Trophoblast cell (in vitro differentiated cells and primary cell): ENCODE measurements around the gene SCAPER.

Experiments used
- DNase-seq, 2 donors: peaks; one replicate each; pipeline ENCODE4 v3.0.0-alpha.2; 2016
- H2AFZ ChIP-seq: 2 replicates; pipeline ENCODE4 v1.6.1; 2013; ENCODE audit warnings: low read length, moderate library complexity, mild to moderate bottlenecking; ENCODE audit not compliant: insufficient read depth, poor library complexity
- H2AK5ac ChIP-seq: 2 replicates; pipeline ENCODE4 v1.6.1; 2013; ENCODE audit warnings: mild to moderate bottlenecking, low read length
- H2BK120ac ChIP-seq: 2 replicates; pipeline ENCODE4 v1.6.1; 2013; ENCODE audit warnings: low read length, mild to moderate bottlenecking, moderate library complexity; ENCODE audit not compliant: insufficient read depth, poor library complexity
- H2BK12ac ChIP-seq: 2 replicates; pipeline ENCODE4 v1.6.1; 2013; ENCODE audit warnings: mild to moderate bottlenecking, low read length, moderate library complexity
- H2BK5ac ChIP-seq: 2 replicates; pipeline ENCODE4 v1.6.1; 2013; ENCODE audit warnings: low read length, low read depth, moderate library complexity, mild to moderate bottlenecking; ENCODE audit not compliant: poor library complexity
- H3K14ac ChIP-seq: 2 replicates; pipeline ENCODE4 v1.6.1; 2013; ENCODE audit warnings: mild to moderate bottlenecking, low read length
- H3K18ac ChIP-seq: 2 replicates; pipeline ENCODE4 v1.6.1; 2013; ENCODE audit warnings: mild to moderate bottlenecking, low read length
- H3K23ac ChIP-seq: 2 replicates; pipeline ENCODE4 v1.6.1; 2013; ENCODE audit warnings: low read length
- H3K27ac ChIP-seq: 2 replicates; pipeline ENCODE4 v1.5.1; 2013; ENCODE audit warnings: low read depth, mild to moderate bottlenecking, inconsistent platforms, low read length, moderate library complexity
- H3K27me3 ChIP-seq: 2 replicates; pipeline ENCODE4 v1.6.1; 2013; ENCODE audit warnings: inconsistent platforms, mild to moderate bottlenecking, low read length, moderate library complexity; ENCODE audit not compliant: insufficient read depth
- H3K36me3 ChIP-seq, 2 experiments: 1 replicate in 1 of 2; 2 replicates in 1 of 2; pipeline ENCODE4 v1.6.1; 2013; ENCODE audit warnings: low read length in 2 of 2, mild to moderate bottlenecking in 2 of 2, moderate library complexity in 1 of 2; ENCODE audit not compliant: insufficient read depth in 2 of 2, control insufficient read depth in 1 of 2
- H3K4ac ChIP-seq: 2 replicates; pipeline ENCODE4 v1.6.1; 2013; ENCODE audit warnings: low read depth, mild to moderate bottlenecking, low read length, moderate library complexity
- H3K4me1 ChIP-seq, 2 experiments: 1 replicate in 1 of 2; 2 replicates in 1 of 2; pipeline ENCODE4 v1.6.1; 2013; ENCODE audit warnings: low read length in 2 of 2, mild to moderate bottlenecking in 2 of 2, moderate library complexity in 1 of 2; ENCODE audit not compliant: insufficient read depth in 2 of 2, control insufficient read depth in 1 of 2
- H3K4me2 ChIP-seq: 2 replicates; pipeline ENCODE4 v1.6.1; 2013; ENCODE audit warnings: inconsistent platforms, mild to moderate bottlenecking, low read length, moderate library complexity
- H3K4me3 ChIP-seq: 2 replicates; pipeline ENCODE4 v1.5.1; 2013; ENCODE audit warnings: mild to moderate bottlenecking, low read depth, low read length, inconsistent platforms
- H3K79me1 ChIP-seq: one replicate; pipeline ENCODE4 v1.6.1; 2013; ENCODE audit warnings: low read length
- H3K79me2 ChIP-seq: 2 replicates; pipeline ENCODE4 v1.6.1; 2013; ENCODE audit warnings: low read length, mild to moderate bottlenecking; ENCODE audit not compliant: control insufficient read depth, insufficient read depth, poor library complexity
- H3K9ac ChIP-seq: 2 replicates; pipeline ENCODE4 v1.6.1; 2013; ENCODE audit warnings: mild to moderate bottlenecking, low read length
- H3K9me3 ChIP-seq: 2 replicates; pipeline ENCODE4 v1.6.1; 2013; ENCODE audit warnings: low read depth, mild to moderate bottlenecking, control low read depth, inconsistent platforms, low read length; ENCODE audit not compliant: insufficient read depth
- H4K12ac ChIP-seq: 2 replicates; pipeline ENCODE4 v1.6.1; 2013; ENCODE audit warnings: low read depth, mild to moderate bottlenecking, low read length, moderate library complexity
- H4K8ac ChIP-seq: 2 replicates; pipeline ENCODE4 v1.6.1; 2013; ENCODE audit warnings: low read depth, mild to moderate bottlenecking, low read length, moderate library complexity
- H4K91ac ChIP-seq: one replicate; pipeline ENCODE4 v1.6.1; 2013; ENCODE audit warnings: low read depth, mild to moderate bottlenecking, low read length, moderate library complexity
- WGBS: extraction: QIAGEN DNeasy Blood & Tissue Kit; methylation state at CpG from one replicate; pipeline ENCODE4 v1.1.7; 2013; ENCODE audit warnings: missing lambda C conversion rate; ENCODE audit not compliant: insufficient read length, insufficient coverage; ENCODE audit errors: extremely low coverage; 5-methylcytosine and 5-hydroxymethylcytosine counted together

SCAPER gene

DNA sequence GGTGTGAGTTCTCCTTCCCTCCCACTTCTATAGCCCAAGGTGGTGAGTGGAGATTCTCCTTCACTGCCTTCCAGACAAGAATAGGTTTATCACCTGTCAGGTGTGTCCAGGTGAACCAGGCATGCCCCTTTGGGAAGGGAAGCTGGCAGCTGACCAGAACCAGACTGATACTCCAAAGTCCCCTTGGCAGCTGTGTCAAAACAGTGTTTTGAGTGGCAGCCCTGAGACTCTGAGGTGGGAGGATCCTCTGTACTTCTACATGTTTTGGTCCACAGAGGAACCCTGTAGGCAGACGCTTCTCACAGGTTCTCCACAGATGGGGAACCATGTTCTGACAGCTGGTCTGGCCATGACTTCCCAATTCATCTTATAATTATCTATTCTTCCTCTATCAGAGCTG is 538.4 kb downstream of the SCAPER start:
- Histone ChIP-seq H4K12ac (no peak overlapping the region), H3K79me2 (no peaks in the 10 kb centered on the region), H3K4ac (no peak overlapping the region), H2BK12ac (no peak overlapping the region), H2AFZ (no peak overlapping the region), H3K4me1 (peaks cover 6 to 7% of the 10 kb centered on the region in 2 experiments), H3K27ac (no peak overlapping the region), H3K4me3 (no peak overlapping the region), H2BK5ac (no peak overlapping the region), H3K14ac (no peak overlapping the region), H4K91ac (no peak overlapping the region), H2BK120ac (no peak overlapping the region), H3K4me2 (no peak overlapping the region), H3K18ac (no peak overlapping the region), H3K9ac (no peak overlapping the region), H3K79me1 (no peaks in the 10 kb centered on the region), H3K23ac (no peak overlapping the region), H4K8ac (no peak overlapping the region), H3K36me3 (no peaks in the 10 kb centered on the region), H3K27me3 (no peaks in the 10 kb centered on the region), H3K9me3 (peaks cover 2% of the 10 kb centered on the region), H2AK5ac (no peak overlapping the region)
- no CpG with 5 or more reads among the region's 1 CpG for WGBS
- no peak for DNase-seq

GRCh38 chr15:76363251-76363650 is 541.9 kb downstream of the SCAPER start:
- H4K91ac ChIP-seq: no peak overlapping the region
- no peak overlapping the region for H3K14ac ChIP-seq
- peaks cover 4% of the 10 kb centered on the region in 2 experiments for H3K4me1 ChIP-seq
- no peak overlapping the region for H3K27ac ChIP-seq
- H4K12ac ChIP-seq: no peak overlapping the region
- H3K4me3 ChIP-seq: peak overlapping the region; percentile 51
- no peaks in the 10 kb centered on the region for H3K36me3 ChIP-seq
- no peak overlapping the region for H3K18ac ChIP-seq
- no peak overlapping the region for H4K8ac ChIP-seq
- DNase-seq: no peak
- H3K4ac ChIP-seq: no peak overlapping the region
- H3K27me3 ChIP-seq: no peaks in the 10 kb centered on the region
- no peaks in the 10 kb centered on the region for H3K79me2 ChIP-seq
- H3K79me1 ChIP-seq: no peaks in the 10 kb centered on the region
- H2BK5ac ChIP-seq: no peak overlapping the region
- H3K4me2 ChIP-seq: no peak overlapping the region
- H2BK12ac ChIP-seq: no peak overlapping the region
- no peak overlapping the region for H2BK120ac ChIP-seq
- H2AK5ac ChIP-seq: no peak overlapping the region
- no CpG with 5 or more reads among the region's 2 CpGs for WGBS
- H3K23ac ChIP-seq: no peak overlapping the region
- H3K9me3 ChIP-seq: peaks cover 2% of the 10 kb centered on the region
- H3K9ac ChIP-seq: no peak overlapping the region
- no peak overlapping the region for H2AFZ ChIP-seq

GRCh38 chr15:76360416-76360815 is 544.7 kb downstream of the SCAPER start:
- Histone ChIP-seq H4K12ac (no peak overlapping the region), H2BK12ac (no peak overlapping the region), H3K23ac (no peak overlapping the region), H3K79me1 (no peaks in the 10 kb centered on the region), H3K27me3 (no peaks in the 10 kb centered on the region), H3K9me3 (peaks cover 2% of the 10 kb centered on the region), H3K4ac (no peak overlapping the region), H3K4me3 (no peak overlapping the region), H3K4me2 (no peak overlapping the region), H3K9ac (no peak overlapping the region), H3K18ac (no peak overlapping the region), H4K8ac (no peak overlapping the region), H3K36me3 (no peaks in the 10 kb centered on the region), H2AK5ac (no peak overlapping the region), H3K14ac (no peak overlapping the region), H2BK5ac (no peak overlapping the region), H3K4me1 (no peaks in the 10 kb centered on the region), H2BK120ac (no peak overlapping the region), H3K27ac (no peak overlapping the region), H2AFZ (no peak overlapping the region), H3K79me2 (no peaks in the 10 kb centered on the region), H4K91ac (no peak overlapping the region)
- WGBS: no CpG with 5 or more reads among the region's 3 CpGs
- no peak for DNase-seq

- Histone ChIP-seq H3K18ac (no peak overlapping the region), H2BK120ac (no peak overlapping the region), H3K4me2 (no peak overlapping the region), H3K9ac (no peak overlapping the region), H3K14ac (no peak overlapping the region), H4K8ac (no peak overlapping the region), H3K4me3 (no peak overlapping the region), H3K9me3 (no peaks in the 10 kb centered on the region), H3K36me3 (no peaks in the 10 kb centered on the region), H3K79me1 (no peaks in the 10 kb centered on the region), H2AFZ (no peak overlapping the region), H4K12ac (no peak overlapping the region), H2BK5ac (no peak overlapping the region), H2AK5ac (no peak overlapping the region), H3K4ac (no peak overlapping the region), H4K91ac (no peak overlapping the region), H3K79me2 (no peaks in the 10 kb centered on the region), H2BK12ac (no peak overlapping the region), H3K4me1 (no peaks in the 10 kb centered on the region), H3K27ac (no peak overlapping the region), H3K27me3 (no peaks in the 10 kb centered on the region), H3K23ac (no peak overlapping the region)
- no CpG with 5 or more reads among the region's 3 CpGs for WGBS
- no peak for DNase-seq
These were observed 546.0 kb downstream of the SCAPER start for GRCh38 chr15:76359152-76359551.
